Loucy (cell line): ENCODE data around the gene KIF26A.
A peak's percentile ranks its signal among the peaks of the same experiment; 100 is the strongest.

Experiments
- EZH2phosphoT487 ChIP-seq: fragments of 200-600 bp; IDR thresholded peaks from 2 replicates; pipeline ENCODE4 v1.6.1; 2018; ENCODE audit warnings: antibody characterized with exemption, mild to moderate bottlenecking, moderate library complexity, borderline replicate concordance
- TF ChIP-seq, protein P1 (sequence below): fragments of 200-600 bp; sonication (generic); conservative IDR thresholded peaks from 2 replicates; pipeline ENCODE4 v1.5.1; 2014; ENCODE audit warnings: mild to moderate bottlenecking, antibody characterized with exemption, low read length

DNA sequence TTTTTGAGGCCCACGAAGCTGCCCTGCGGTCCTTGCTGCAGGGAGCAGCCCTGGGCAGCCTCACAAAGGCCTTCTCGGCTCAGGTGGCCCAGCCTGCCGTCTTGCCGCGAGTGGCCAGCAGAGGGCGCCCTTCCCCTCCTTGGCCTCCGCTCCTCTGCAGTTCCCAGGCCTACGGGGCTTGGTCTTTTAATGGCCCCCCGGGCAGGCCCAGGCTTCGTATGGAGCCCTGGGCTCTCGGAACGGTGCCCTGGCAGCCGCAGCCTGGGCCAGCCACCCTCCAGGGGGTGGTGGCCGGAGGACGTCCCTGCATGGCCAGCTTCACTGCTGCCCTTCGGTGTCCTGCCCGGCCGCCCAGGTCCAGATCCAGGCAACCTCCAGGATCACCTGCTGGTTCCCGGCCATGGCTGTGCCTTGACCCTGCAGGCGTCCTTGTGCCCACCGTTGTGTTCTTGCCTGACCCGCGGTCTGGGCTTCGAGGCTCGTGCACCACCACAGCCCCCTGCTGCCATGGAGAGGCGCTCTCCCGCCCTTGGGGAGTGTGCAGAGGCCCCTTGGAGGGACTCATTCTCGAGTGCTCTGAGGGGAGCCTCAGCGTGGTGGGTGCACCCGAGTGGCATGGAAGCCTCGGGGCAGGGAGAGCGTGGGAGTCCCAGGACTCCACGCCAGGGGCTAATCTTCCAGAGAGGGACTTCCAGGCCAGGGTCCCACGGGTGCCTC is 43.5 kb upstream of the KIF26A start:
- TF ChIP-seq, protein P1, sequence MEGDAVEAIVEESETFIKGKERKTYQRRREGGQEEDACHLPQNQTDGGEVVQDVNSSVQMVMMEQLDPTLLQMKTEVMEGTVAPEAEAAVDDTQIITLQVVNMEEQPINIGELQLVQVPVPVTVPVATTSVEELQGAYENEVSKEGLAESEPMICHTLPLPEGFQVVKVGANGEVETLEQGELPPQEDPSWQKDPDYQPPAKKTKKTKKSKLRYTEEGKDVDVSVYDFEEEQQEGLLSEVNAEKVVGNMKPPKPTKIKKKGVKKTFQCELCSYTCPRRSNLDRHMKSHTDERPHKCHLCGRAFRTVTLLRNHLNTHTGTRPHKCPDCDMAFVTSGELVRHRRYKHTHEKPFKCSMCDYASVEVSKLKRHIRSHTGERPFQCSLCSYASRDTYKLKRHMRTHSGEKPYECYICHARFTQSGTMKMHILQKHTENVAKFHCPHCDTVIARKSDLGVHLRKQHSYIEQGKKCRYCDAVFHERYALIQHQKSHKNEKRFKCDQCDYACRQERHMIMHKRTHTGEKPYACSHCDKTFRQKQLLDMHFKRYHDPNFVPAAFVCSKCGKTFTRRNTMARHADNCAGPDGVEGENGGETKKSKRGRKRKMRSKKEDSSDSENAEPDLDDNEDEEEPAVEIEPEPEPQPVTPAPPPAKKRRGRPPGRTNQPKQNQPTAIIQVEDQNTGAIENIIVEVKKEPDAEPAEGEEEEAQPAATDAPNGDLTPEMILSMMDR, result peak; percentile 80
- TF ChIP-seq EZH2phosphoT487, result no peak
